Ectodermal cell (in vitro differentiated cells): ENCODE measurements around the gene DUOXA2. TPM values are rescaled to one million over a fixed set of nuclear protein-coding genes. Genes with fewer than 3 reads are reported as not detected.
"Not testable (repeated sequence)": the region's sequence is repeated elsewhere in the genome, so short reads cannot be mapped to it uniquely, and the experiment has no call there.

Experiments used
- H3K27ac ChIP-seq: 2 replicates; pipeline ENCODE4 v1.7.0; 2013; ENCODE audit warnings: mild to moderate bottlenecking, low read depth, low read length; ENCODE audit not compliant: insufficient read depth, poor library complexity, severe bottlenecking
- H3K27me3 ChIP-seq: 2 replicates; pipeline ENCODE4 v1.7.0; 2013; ENCODE audit warnings: mild to moderate bottlenecking, low read length; ENCODE audit not compliant: insufficient read depth, control insufficient read depth, poor library complexity, severe bottlenecking
- H3K36me3 ChIP-seq: one replicate; pipeline ENCODE4 v1.7.0; 2013; ENCODE audit warnings: low read length; ENCODE audit not compliant: control insufficient read depth, insufficient read depth
- H3K4me1 ChIP-seq: one replicate; pipeline ENCODE4 v1.7.0; 2013; ENCODE audit warnings: low read length; ENCODE audit not compliant: control insufficient read depth, insufficient read depth
- H3K4me3 ChIP-seq: 2 replicates; pipeline ENCODE4 v1.7.0; 2013; ENCODE audit warnings: low read depth, low read length, control low read depth; ENCODE audit not compliant: insufficient read depth
- H3K9me3 ChIP-seq: 2 replicates; pipeline ENCODE4 v1.7.0; 2013; ENCODE audit warnings: mild to moderate bottlenecking, low read length, moderate library complexity; ENCODE audit not compliant: control insufficient read depth
- WGBS, 2 experiments: methylation state at CpG; one replicate each; pipeline ENCODE4 v1.1.7; 2013; ENCODE audit warnings: missing lambda C conversion rate in 2 of 2; 5-methylcytosine and 5-hydroxymethylcytosine counted together
- polyA plus RNA-seq, 4 experiments: library from polyadenylated mRNA; stranded (reverse); fragments of 50-300 nt; gene quantifications; one replicate each; pipeline ENCODE4 v1.2.3, GENCODE V29; 2013

The DUOXA2 gene
- not detected for polyA plus RNA-seq (2013, experiment 1 of 4)
- not detected for polyA plus RNA-seq (2013, experiment 2 of 4)
- 0.16 TPM for polyA plus RNA-seq (2013, experiment 3 of 4)
- not detected for polyA plus RNA-seq (2013, experiment 4 of 4)

- no peaks in the 10 kb centered on the region for H3K9me3 ChIP-seq
- WGBS, 2 experiments, result 10% methylated on average over 42 of the region's 42 CpGs
- peaks cover 87% of the 10 kb centered on the region for H3K27me3 ChIP-seq
- H3K36me3 ChIP-seq, result no peaks in the 10 kb centered on the region
- peaks cover 12% of the 10 kb centered on the region for H3K4me1 ChIP-seq
- H3K27ac ChIP-seq, result no peak within 1 kb of the TSS
- H3K4me3 ChIP-seq, result peak within 1 kb of the TSS; percentile 27
Observed at GRCh38 chr15:45114076-45114750, at the start of gene DUOXA2, which contains the start of gene DUOX2. TSS of gene DUOXA2 (plus strand) at chr15:45114326. CDS start at chr15:45114606, 280 bp downstream. TSS of gene DUOX2 (minus strand) at chr15:45114172. CDS start at chr15:45113411, 761 bp downstream.

DNA sequence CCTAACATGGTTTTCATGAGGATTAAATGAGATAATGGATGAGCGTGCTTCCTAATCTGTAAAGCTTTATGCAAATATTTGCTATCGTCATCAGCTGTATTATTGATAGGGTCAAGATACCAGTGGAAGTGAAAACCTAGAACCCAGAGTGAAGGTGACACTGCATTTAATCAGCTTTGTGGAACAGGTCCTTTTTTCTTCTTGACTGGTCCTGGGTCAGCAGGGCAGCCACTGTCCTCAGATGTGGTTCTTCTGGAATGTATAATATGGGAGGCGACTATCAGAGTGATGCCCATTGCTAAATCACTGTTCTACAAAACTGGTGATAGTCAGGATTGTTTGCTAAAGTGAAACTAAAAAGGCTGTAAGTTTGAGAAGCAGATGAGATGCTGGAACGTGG is 49.7 kb upstream of the DUOXA2 start:
- H3K36me3 ChIP-seq, result no peaks in the 10 kb centered on the region
- no peak overlapping the region for H3K4me3 ChIP-seq
- no peaks in the 10 kb centered on the region for H3K4me1 ChIP-seq
- no peak overlapping the region for H3K27ac ChIP-seq
- 95 to 96% methylated on average over 3 to 4 of the region's 4 CpGs for WGBS, 2 experiments
- no peaks in the 10 kb centered on the region for H3K9me3 ChIP-seq
- H3K27me3 ChIP-seq, result no peaks in the 10 kb centered on the region

DNA sequence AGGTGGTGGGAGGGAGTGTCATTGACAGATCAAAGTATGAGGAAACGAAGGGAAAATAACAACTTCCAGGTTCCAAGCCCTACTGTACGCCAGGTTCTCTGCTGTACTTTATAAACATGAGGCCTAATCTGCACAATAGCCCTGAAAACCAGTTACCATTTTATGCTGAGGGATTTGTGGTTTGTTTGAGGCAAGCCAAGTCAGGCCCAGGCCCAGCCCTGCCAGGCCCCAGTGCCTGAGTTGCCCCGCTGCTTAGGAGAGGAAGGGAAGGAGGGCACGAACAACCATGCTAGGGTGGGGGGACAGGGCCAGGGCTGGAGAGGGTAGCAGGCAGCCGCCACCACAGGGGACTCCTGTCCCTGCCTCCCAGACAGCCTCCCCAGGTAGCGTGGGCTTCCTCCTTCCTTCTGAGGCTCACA is 44.2 kb upstream of the DUOXA2 start:
- H3K27me3 ChIP-seq, H3K36me3 ChIP-seq, H3K4me1 ChIP-seq, H3K9me3 ChIP-seq, H3K4me3 ChIP-seq, H3K27ac ChIP-seq: not testable (repeated sequence)
- 89% methylated on average over 3 to 4 of the region's 6 CpGs for WGBS, 2 experiments

DNA sequence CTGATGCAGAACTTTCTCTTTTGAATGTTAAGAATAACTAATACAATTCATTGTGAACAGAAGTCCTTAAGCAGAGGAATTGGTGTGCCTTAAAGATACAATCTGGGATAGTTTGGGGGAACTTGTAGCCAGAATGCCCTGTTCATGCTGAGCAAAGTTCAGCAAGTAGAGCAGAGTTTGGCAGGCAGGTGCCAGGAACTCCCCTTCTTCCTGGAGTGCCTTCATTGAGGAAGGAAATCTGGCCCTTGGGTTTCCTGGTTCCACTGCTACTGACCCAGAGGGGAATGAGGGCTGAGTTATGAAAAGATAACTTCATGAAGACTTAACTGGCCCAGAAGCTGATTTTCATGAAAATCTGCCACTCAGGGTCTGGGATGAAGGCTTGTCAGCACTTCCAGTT is 40.5 kb upstream of the DUOXA2 start:
- H3K4me3 ChIP-seq, H3K36me3 ChIP-seq, H3K4me1 ChIP-seq, H3K9me3 ChIP-seq, H3K27ac ChIP-seq, H3K27me3 ChIP-seq: not testable (repeated sequence)

DNA sequence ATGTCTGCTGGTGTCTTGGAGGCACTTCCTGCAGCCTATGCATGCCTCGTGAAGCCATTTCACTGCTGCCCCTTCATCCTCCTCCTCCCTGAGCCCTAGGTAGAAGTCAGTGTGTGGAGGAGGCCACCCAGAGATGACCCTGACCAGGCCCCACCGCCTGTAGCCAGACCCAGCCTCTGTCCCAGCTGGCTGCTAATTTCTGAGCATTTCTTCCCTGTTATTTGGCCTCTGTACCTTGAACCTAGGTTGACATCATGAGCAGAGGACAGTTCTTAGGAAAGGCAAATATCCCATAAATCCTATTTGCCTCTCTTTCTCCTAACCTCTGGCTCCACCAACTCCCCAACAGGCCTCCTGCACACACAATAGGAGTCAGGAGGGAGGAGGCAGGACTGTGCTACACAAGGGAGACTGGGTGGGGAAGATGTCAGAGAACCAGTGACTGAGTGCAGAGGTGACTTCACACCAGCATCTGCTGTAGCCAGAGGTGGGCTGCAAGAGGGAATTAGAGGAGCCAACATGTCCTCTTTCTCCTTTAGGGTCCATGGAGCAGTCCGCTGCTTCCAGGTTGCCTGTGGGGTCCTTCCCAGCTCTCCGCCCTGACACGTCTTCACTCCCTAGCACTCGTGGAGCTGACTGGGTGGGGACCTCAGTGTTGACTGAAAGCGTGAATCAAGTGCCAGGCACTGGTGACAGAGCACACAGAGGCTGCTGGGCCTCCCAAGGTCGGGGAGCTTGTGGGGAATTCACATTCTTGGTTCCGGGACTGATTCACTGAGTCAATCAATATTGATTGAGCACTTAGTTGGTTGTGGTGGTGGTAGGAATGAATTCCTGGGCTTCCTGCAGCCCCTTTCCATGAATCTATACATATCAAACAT is 38.4 kb upstream of the DUOXA2 start:
- WGBS, 2 experiments, result 89 to 100% methylated on average over 1 of the region's 9 CpGs
- not testable (repeated sequence) for H3K27me3 ChIP-seq, H3K36me3 ChIP-seq, H3K4me3 ChIP-seq, H3K9me3 ChIP-seq, H3K4me1 ChIP-seq, H3K27ac ChIP-seq

DNA sequence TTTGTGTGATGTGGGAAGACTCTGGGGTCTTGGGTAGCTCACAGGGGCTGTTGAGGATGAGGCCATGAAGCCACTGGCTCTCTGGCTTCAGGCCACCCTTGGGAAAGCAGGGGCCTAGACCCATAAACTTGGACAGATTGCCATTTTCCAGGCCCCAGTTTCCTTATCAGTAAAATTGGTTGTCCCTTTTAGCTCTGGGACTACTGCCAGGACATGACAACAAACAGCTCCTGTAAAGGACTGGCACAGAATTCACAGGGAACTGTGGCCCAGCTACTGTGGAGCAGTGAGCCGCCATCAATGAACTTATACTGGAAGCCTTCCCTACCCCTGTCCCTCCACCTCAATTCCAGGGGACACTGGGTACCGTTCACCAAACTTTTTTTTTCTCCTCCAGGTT is 36.7 kb upstream of the DUOXA2 start:
- not testable (repeated sequence) for H3K36me3 ChIP-seq, H3K9me3 ChIP-seq, H3K27ac ChIP-seq, H3K4me3 ChIP-seq, H3K4me1 ChIP-seq, H3K27me3 ChIP-seq
- WGBS, 2 experiments, result 83 to 100% methylated on average over 1 of the region's 2 CpGs

GRCh38 chr15:45079201-45079600 is 34.9 kb upstream of the DUOXA2 start:
- H3K4me3 ChIP-seq, H3K9me3 ChIP-seq, H3K27me3 ChIP-seq, H3K4me1 ChIP-seq, H3K27ac ChIP-seq, H3K36me3 ChIP-seq: not testable (repeated sequence)
- 91% methylated on average over 5 of the region's 5 CpGs for WGBS, 2 experiments

GRCh38 chr15:45079628-45080246 is 34.4 kb upstream of the DUOXA2 start:
- H3K4me1 ChIP-seq, H3K27me3 ChIP-seq, H3K27ac ChIP-seq, H3K4me3 ChIP-seq, H3K36me3 ChIP-seq, H3K9me3 ChIP-seq: not testable (repeated sequence)
- 94% methylated on average over 2 of the region's 5 CpGs for WGBS, 2 experiments

GRCh38 chr15:45080593-45080992 is 33.5 kb upstream of the DUOXA2 start:
- H3K4me1 ChIP-seq, H3K36me3 ChIP-seq, H3K27ac ChIP-seq, H3K9me3 ChIP-seq, H3K4me3 ChIP-seq, H3K27me3 ChIP-seq: not testable (repeated sequence)
- 91 to 96% methylated on average over 2 of the region's 3 CpGs for WGBS, 2 experiments

DNA sequence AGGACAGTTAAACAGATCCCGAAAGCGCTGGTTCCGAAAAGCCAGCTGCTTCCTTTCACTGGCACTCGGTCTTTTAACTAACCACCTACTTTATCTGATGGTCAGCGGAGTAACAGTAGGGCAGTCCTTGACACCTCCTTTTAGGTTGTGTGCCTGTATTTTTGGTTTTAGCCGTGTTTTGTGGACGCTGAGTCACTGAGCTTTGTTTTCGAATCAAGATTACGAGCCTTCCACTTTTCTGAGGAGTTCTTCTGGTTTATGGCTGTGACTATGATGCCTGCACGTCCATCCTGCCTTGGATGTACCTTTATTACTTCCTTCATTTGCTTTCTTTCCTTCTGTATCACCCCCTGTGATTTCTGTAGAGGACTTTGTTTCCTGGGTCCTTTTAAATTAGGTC is 31.7 kb upstream of the DUOXA2 start:
- WGBS, 2 experiments, result 86 to 95% methylated on average over 5 to 6 of the region's 10 CpGs
- not testable (repeated sequence) for H3K27me3 ChIP-seq, H3K4me3 ChIP-seq, H3K4me1 ChIP-seq, H3K36me3 ChIP-seq, H3K9me3 ChIP-seq, H3K27ac ChIP-seq
